Testis (tissue), 3 donors: ENCODE data around the gene RNF113B. TPM values are rescaled to one million over a fixed set of nuclear protein-coding genes. Genes with fewer than 3 reads are reported as not detected.

ENCODE experiments used
- DNase-seq: peaks from one replicate; pipeline ENCODE4 v3.0.0-alpha.2; 2019
- H3K27ac ChIP-seq, 2 donors: fragments of 200-600 bp; sonication (generic); one replicate each; pipeline ENCODE4 v1.5.1; 2019
- H3K27me3 ChIP-seq: fragments of 200-600 bp; sonication (generic); one replicate; pipeline ENCODE4 v1.5.1; 2019
- H3K36me3 ChIP-seq: fragments of 200-600 bp; sonication (generic); one replicate; pipeline ENCODE4 v1.5.1; 2017; ENCODE audit warnings: low read depth; ENCODE audit errors: missing control alignments
- H3K4me1 ChIP-seq: fragments of 200-600 bp; sonication (generic); one replicate; pipeline ENCODE4 v1.5.1; 2019
- H3K4me3 ChIP-seq, 2 donors: fragments of 200-600 bp; sonication (generic); one replicate each; pipeline ENCODE4 v1.5.1; 2017 to 2019
- H3K9me3 ChIP-seq: fragments of 200-600 bp; sonication (generic); one replicate; pipeline ENCODE4 v1.5.1; 2017
- POLR2A ChIP-seq: fragments of 450-650 bp; IDR thresholded peaks from one replicate; pipeline ENCODE4 v1.6.1; 2017; ENCODE audit warnings: antibody characterized with exemption, mild to moderate bottlenecking, moderate library complexity
- WGBS, 2 donors: methylation state at CpG; one replicate each; pipeline ENCODE4 v1.1.5; 2018; 5-methylcytosine and 5-hydroxymethylcytosine counted together
- intact Hi-C: fragments of 100-400 bp; cut with DNase I; formaldehyde crosslinking; loops from one replicate; pipeline ENCODE4 v1.15.1; 2023; ENCODE audit warnings: low total_unique reads
- polyA plus RNA-seq: library from polyadenylated mRNA; stranded (reverse); fragments of 350-450 nt; fragmentation: Illumina TruSeq; extraction: RNeasy Lipid Tissue Mini Kit (QIAGEN cat#74804); gene quantifications from one replicate; pipeline ENCODE4 v1.2.3, GENCODE V29; 2014; ENCODE audit warnings: low read depth, low replicate concordance; ENCODE audit not compliant: insufficient read depth
- total RNA-seq, 2 donors: library from RNA; depleted of rRNA; stranded (reverse); fragments of >200 nt; gene quantifications; one replicate each; pipeline ENCODE4 v1.2.3, GENCODE V29; 2016
- TF ChIP-seq, protein P1 (sequence below), 3 experiments: fragments of 450-650 bp in 2 of 3; fragments of 200-600 bp in 1 of 3; sonication (generic) in 1 of 3; IDR thresholded peaks; one replicate each; pipeline ENCODE4 v1.5.1; 2016 to 2019; ENCODE audit warnings: antibody characterized with exemption in 3 of 3, mild to moderate bottlenecking in 2 of 3, moderate library complexity in 1 of 3

RNF113B gene
- total and polyA plus RNA-seq, 3 donors from 2014 or later: 33.6 to 117 (median 41.5) TPM

DNA sequence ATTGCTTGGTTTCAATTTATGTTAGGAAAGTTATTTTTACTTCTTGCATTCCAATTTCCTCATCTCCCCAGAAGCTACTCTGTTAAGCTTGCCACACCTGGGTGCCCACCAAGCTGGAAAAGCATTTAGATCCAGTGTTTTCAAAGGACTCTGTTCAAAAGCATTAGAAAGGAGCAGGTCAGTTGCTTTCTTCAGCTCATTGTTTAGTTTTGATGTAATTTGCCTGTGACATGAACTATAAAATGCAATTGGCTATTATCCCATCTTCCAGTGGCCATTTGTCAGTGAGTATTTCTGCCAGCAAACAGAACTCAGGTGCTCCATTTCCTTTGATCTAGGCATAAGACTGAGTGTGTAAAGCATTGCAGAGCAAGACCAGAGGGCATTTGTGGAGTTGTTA is 46.7 kb upstream of the RNF113B start:
- no peaks in the 10 kb centered on the region for H3K27me3 ChIP-seq
- intact Hi-C loops: no loop called here
- TF ChIP-seq POLR2A: no peak
- DNase-seq: no peak
- no peaks in the 10 kb centered on the region for H3K36me3 ChIP-seq
- H3K27ac ChIP-seq: no peak overlapping the region
- no peak overlapping the region for H3K4me3 ChIP-seq
- H3K9me3 ChIP-seq: no peaks in the 10 kb centered on the region
- H3K4me1 ChIP-seq: peaks cover 12% of the 10 kb centered on the region

DNA sequence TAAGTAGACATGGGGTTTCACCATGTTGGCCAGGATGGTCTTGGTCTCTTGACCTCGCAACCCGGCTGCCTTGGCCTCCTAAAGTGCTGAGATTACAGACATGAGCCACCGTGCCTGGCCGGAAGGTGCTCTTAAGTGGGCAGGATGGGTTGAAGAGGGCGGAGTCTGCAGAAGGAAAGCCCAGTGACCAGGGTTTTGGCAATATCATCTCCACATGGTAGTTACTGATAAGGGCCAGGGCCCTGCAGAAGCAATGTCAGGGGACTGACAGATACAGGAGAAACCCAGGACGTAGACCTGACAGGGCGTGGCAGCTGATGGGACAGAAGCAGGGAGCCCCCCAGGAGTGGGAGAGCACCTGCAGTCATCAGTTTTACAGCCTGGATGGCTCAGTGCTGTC is 45.7 kb upstream of the RNF113B start:
- no peaks in the 10 kb centered on the region for H3K36me3 ChIP-seq
- TF ChIP-seq, protein P1, sequence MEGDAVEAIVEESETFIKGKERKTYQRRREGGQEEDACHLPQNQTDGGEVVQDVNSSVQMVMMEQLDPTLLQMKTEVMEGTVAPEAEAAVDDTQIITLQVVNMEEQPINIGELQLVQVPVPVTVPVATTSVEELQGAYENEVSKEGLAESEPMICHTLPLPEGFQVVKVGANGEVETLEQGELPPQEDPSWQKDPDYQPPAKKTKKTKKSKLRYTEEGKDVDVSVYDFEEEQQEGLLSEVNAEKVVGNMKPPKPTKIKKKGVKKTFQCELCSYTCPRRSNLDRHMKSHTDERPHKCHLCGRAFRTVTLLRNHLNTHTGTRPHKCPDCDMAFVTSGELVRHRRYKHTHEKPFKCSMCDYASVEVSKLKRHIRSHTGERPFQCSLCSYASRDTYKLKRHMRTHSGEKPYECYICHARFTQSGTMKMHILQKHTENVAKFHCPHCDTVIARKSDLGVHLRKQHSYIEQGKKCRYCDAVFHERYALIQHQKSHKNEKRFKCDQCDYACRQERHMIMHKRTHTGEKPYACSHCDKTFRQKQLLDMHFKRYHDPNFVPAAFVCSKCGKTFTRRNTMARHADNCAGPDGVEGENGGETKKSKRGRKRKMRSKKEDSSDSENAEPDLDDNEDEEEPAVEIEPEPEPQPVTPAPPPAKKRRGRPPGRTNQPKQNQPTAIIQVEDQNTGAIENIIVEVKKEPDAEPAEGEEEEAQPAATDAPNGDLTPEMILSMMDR (IDR thresholded peaks at IDR 0.05): no peak
- TF ChIP-seq POLR2A: no peak
- H3K27me3 ChIP-seq: no peaks in the 10 kb centered on the region
- no peak for DNase-seq
- 90 to 93% methylated on average over 7 of the region's 7 CpGs for WGBS, 2 donors
- H3K4me3 ChIP-seq: no peak overlapping the region
- intact Hi-C loops: no loop called here
- H3K4me1 ChIP-seq: peaks cover 12% of the 10 kb centered on the region
- no peaks in the 10 kb centered on the region for H3K9me3 ChIP-seq
- H3K27ac ChIP-seq: no peak overlapping the region

DNA sequence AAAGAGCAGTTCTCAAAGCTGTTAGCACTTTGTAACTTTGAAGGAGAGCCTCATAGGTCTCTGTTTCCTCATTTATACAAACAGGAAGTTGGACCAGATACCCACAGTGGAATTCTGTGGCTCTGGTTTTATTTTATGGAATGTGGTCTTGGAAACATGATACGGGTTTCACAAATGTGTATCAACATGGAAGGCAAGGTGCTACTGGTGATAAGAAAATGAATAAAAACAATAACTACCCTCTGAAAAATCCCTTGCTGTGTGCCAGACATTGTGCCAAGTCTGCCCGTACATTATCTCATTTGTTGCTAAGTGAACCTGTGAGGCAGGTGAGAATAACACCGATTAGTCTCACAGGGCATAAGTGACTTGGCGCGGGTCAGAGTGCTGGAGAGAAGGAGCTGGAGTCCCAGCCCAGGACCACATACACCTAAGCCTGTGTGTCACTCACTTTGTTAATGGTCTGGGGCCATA is 45.0 kb upstream of the RNF113B start:
- Histone ChIP-seq H3K27me3 (no peaks in the 10 kb centered on the region), H3K36me3 (no peaks in the 10 kb centered on the region), H3K4me1 (peaks cover 12% of the 10 kb centered on the region), H3K4me3 (no peak overlapping the region), H3K27ac (no peak overlapping the region), H3K9me3 (no peaks in the 10 kb centered on the region)
- 83 to 91% methylated on average over 5 of the region's 5 CpGs for WGBS, 2 donors
- no peak for DNase-seq
- no peak for TF ChIP-seq POLR2A
- TF ChIP-seq, protein P1 (IDR thresholded peaks at IDR 0.05): no peak
- intact Hi-C loops: no loop called here

DNA sequence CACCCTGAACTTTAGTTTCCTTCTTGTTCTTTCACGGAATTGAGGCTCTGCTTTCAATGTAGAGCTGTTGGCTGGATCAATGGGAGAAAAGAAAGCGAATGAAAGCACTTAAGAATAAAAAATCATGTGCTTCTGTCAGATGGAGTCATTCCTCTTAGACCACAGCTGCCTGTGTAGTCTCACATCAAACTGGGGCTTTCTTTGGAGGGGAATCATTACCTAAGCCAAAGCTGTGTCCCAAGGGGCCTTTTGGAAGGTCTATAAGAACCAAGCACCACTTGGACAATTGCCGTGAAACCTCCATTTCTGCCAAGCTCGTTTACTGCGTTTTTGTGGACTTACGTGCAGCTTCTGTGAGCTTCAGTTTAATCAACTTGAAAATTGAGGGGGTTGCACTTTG is 44.2 kb upstream of the RNF113B start:
- H3K4me1 ChIP-seq: peaks cover 12% of the 10 kb centered on the region
- no peak overlapping the region for H3K27ac ChIP-seq
- WGBS, 2 donors: 66 to 68% methylated on average over 6 of the region's 6 CpGs
- intact Hi-C loops: no loop called here
- H3K27me3 ChIP-seq: no peaks in the 10 kb centered on the region
- no peak for DNase-seq
- H3K36me3 ChIP-seq: no peaks in the 10 kb centered on the region
- H3K4me3 ChIP-seq: no peak overlapping the region
- no peaks in the 10 kb centered on the region for H3K9me3 ChIP-seq
- TF ChIP-seq, protein P1 (IDR thresholded peaks at IDR 0.05): no peak
- TF ChIP-seq POLR2A: no peak

DNA sequence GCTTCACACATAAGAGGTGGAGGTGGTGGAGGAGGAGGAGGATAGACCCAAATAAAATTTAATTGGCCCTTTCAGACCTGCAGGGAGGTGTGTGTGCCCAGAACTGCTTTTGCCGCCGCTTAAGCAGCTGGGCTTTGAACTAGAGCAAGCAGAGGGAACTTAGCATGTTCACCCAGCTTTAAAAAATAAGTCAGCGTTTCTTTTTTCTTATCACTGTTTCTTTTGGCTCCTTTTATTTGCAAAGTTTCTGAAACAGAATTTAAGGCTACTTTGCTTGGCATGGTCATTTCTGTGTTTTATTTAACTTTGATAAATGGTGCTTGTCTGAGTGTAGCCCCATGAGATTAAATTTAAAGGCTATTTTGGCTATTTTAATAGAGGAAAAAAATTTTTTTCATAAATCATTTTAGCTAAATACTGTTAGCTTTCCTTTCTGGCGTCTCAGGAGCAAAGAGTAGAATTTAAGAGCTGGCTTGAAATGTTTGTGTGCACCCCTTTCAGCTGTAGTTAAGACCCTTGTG is 43.3 kb upstream of the RNF113B start:
- TF ChIP-seq POLR2A: no peak
- TF ChIP-seq, protein P1 (IDR thresholded peaks at IDR 0.05): no peak
- Histone ChIP-seq H3K4me3 (no peak overlapping the region), H3K27me3 (no peaks in the 10 kb centered on the region), H3K27ac (no peak overlapping the region), H3K9me3 (no peaks in the 10 kb centered on the region), H3K4me1 (peaks cover 12% of the 10 kb centered on the region), H3K36me3 (no peaks in the 10 kb centered on the region)
- WGBS, 2 donors: 28 to 46% methylated on average over 4 of the region's 4 CpGs
- no peak for DNase-seq
- intact Hi-C loops: no loop called here
